Vagina (tissue), 2 donors: Measurements from ENCODE around the gene GLUL. TPM values are rescaled to one million over a fixed set of nuclear protein-coding genes. Genes with fewer than 3 reads are reported as not detected.
A peak's percentile ranks its signal among the peaks of the same experiment; 100 is the strongest.

Experiments used
- DNase-seq, 2 donors: peaks; one replicate each; pipeline ENCODE4 v3.0.0-alpha.2; 2017; ENCODE audit errors: extremely low spot score in 2 of 2
- H3K27ac ChIP-seq: fragments of 200-600 bp; sonication (generic); one replicate; pipeline ENCODE4 v1.5.1; 2019
- H3K27me3 ChIP-seq: fragments of 200-600 bp; sonication (generic); one replicate; pipeline ENCODE4 v1.5.1; 2019
- H3K36me3 ChIP-seq, 2 donors: fragments of 200-600 bp; sonication (generic); one replicate each; pipeline ENCODE4 v1.5.1; 2017 to 2019
- H3K4me1 ChIP-seq: fragments of 200-600 bp; sonication (generic); one replicate; pipeline ENCODE4 v1.5.1; 2019
- H3K4me3 ChIP-seq, 2 donors: fragments of 200-600 bp; sonication (generic); 1 replicate in 1 of 2; 2 replicates in 1 of 2; pipeline ENCODE4 v1.5.1; 2016 to 2019
- H3K9me3 ChIP-seq: fragments of 200-600 bp; sonication (generic); one replicate; pipeline ENCODE4 v1.5.1; 2019
- CTCF ChIP-seq, 3 experiments: fragments of 450-650 bp in 2 of 3; fragments of 200-600 bp in 1 of 3; sonication (generic) in 1 of 3; IDR thresholded peaks; one replicate each; pipeline ENCODE4 v1.5.1; 2017 to 2019; ENCODE audit warnings: antibody characterized with exemption in 3 of 3, mild to moderate bottlenecking in 2 of 3, moderate library complexity in 2 of 3
- POLR2A ChIP-seq, 2 donors: fragments of 450-650 bp; IDR thresholded peaks; one replicate each; pipeline ENCODE4 v1.6.1; 2017; ENCODE audit warnings: antibody characterized with exemption in 2 of 2, mild to moderate bottlenecking in 2 of 2, moderate library complexity in 2 of 2
- POLR2AphosphoS5 ChIP-seq, 2 donors: sonication (generic); formaldehyde crosslinking; IDR thresholded peaks; one replicate each; pipeline ENCODE4 v1.9.0; 2017; ENCODE audit warnings: antibody characterized with exemption in 2 of 2, mild to moderate bottlenecking in 2 of 2, low read depth in 1 of 2; ENCODE audit not compliant: insufficient read depth in 1 of 2
- intact Hi-C: fragments of 100-400 bp; cut with DNase I; formaldehyde crosslinking; loops from one replicate; pipeline ENCODE4 v1.15.1; 2023
- total RNA-seq: library from RNA; depleted of rRNA; stranded (reverse); fragments of >200 nt; gene quantifications from one replicate; pipeline ENCODE4 v1.2.3, GENCODE V29; 2016

GLUL gene
- total RNA-seq, 1 donor from 2014 or later, result 2,462 TPM

- no peak for DNase-seq
- Histone ChIP-seq H3K27ac (no peak overlapping the region), H3K4me3 (no peak overlapping the region), H3K4me1 (peaks cover 5% of the 10 kb centered on the region), H3K9me3 (no peaks in the 10 kb centered on the region), H3K36me3 (no peaks in the 10 kb centered on the region), H3K27me3 (no peaks in the 10 kb centered on the region)
- intact Hi-C loops, result no loop called here
- TF ChIP-seq CTCF (IDR thresholded peaks at IDR 0.05) (no peak), POLR2A (IDR thresholded peaks at IDR 0.05) (no peak), POLR2AphosphoS5 (IDR thresholded peaks at IDR 0.05; ENCODE audit: insufficient read depth in 1 of 2, low read depth in 1 of 2) (no peak)
These were observed 31.9 kb downstream of the GLUL start for GRCh38 chr1:182359645-182360044.

- intact Hi-C loops, result no loop called here
- no peak overlapping the region for H3K4me3 ChIP-seq
- no peak for DNase-seq
- TF ChIP-seq POLR2AphosphoS5 (IDR thresholded peaks at IDR 0.05; ENCODE audit: insufficient read depth in 1 of 2, low read depth in 1 of 2) (no peak), POLR2A (IDR thresholded peaks at IDR 0.05) (no peak), CTCF (IDR thresholded peaks at IDR 0.05) (no peak)
- H3K4me1 ChIP-seq, result peaks cover 5% of the 10 kb centered on the region
- H3K27ac ChIP-seq, result no peak overlapping the region
- H3K36me3 ChIP-seq, result no peaks in the 10 kb centered on the region
- H3K27me3 ChIP-seq, result no peaks in the 10 kb centered on the region
- H3K9me3 ChIP-seq, result no peaks in the 10 kb centered on the region
These were observed 33.7 kb downstream of the GLUL start for GRCh38 chr1:182357913-182358312.

- TF ChIP-seq POLR2AphosphoS5 (IDR thresholded peaks at IDR 0.05; ENCODE audit: insufficient read depth in 1 of 2, low read depth in 1 of 2) (no peak), POLR2A (IDR thresholded peaks at IDR 0.05) (no peak)
- peak in 1 of 2 donors; percentile 43 for DNase-seq
- intact Hi-C loops, result no loop called here
- H3K27ac ChIP-seq, result no peak overlapping the region
- H3K27me3 ChIP-seq, result no peaks in the 10 kb centered on the region
- H3K4me1 ChIP-seq, result peaks cover 5% of the 10 kb centered on the region
- H3K4me3 ChIP-seq, result no peak overlapping the region
- no peaks in the 10 kb centered on the region for H3K9me3 ChIP-seq
- no peaks in the 10 kb centered on the region for H3K36me3 ChIP-seq
These were observed 34.4 kb downstream of the GLUL start for GRCh38 chr1:182357171-182357570.

GRCh38 chr1:182355723-182356098 is 35.9 kb downstream of the GLUL start:
- peaks cover 5% of the 10 kb centered on the region for H3K4me1 ChIP-seq
- no peaks in the 10 kb centered on the region for H3K9me3 ChIP-seq
- intact Hi-C loops, result no loop called here
- H3K27me3 ChIP-seq, result no peaks in the 10 kb centered on the region
- H3K36me3 ChIP-seq, result no peaks in the 10 kb centered on the region
- no peak for TF ChIP-seq POLR2A (IDR thresholded peaks at IDR 0.05)
- TF ChIP-seq CTCF (IDR thresholded peaks at IDR 0.05), result no peak
- TF ChIP-seq POLR2AphosphoS5 (IDR thresholded peaks at IDR 0.05; ENCODE audit: insufficient read depth in 1 of 2, low read depth in 1 of 2), result no peak
- H3K27ac ChIP-seq, result no peak overlapping the region
- DNase-seq, result no peak
- H3K4me3 ChIP-seq, result no peak overlapping the region

- H3K4me1 ChIP-seq, result no peaks in the 10 kb centered on the region
- H3K36me3 ChIP-seq, result no peaks in the 10 kb centered on the region
- H3K27ac ChIP-seq, result no peak overlapping the region
- TF ChIP-seq CTCF (IDR thresholded peaks at IDR 0.05) (no peak), POLR2AphosphoS5 (IDR thresholded peaks at IDR 0.05; ENCODE audit: insufficient read depth in 1 of 2, low read depth in 1 of 2) (no peak), POLR2A (IDR thresholded peaks at IDR 0.05) (no peak)
- H3K9me3 ChIP-seq, result no peaks in the 10 kb centered on the region
- intact Hi-C loops, result no loop called here
- peak in 1 of 2 donors; percentile 7 for DNase-seq
- H3K4me3 ChIP-seq, result no peak overlapping the region
- no peaks in the 10 kb centered on the region for H3K27me3 ChIP-seq
These were observed 39.7 kb downstream of the GLUL start for GRCh38 chr1:182351790-182352364.
